Femur (tissue), 1 donor: ENCODE results near the gene PLD5.
"Not testable (repeated sequence)": the region's sequence is repeated elsewhere in the genome, so short reads cannot be mapped to it uniquely, and the experiment has no call there.

Experiments used
- DNase-seq: peaks from one replicate; pipeline ENCODE4 v3.0.0-alpha.2; 2017

Gene PLD5

GRCh38 chr1:242264419-242264818, 260.1 kb downstream of the PLD5 start:
- DNase-seq: not testable (repeated sequence)

- DNase-seq: no peak
Observed at GRCh38 chr1:242245255-242245654, 279.2 kb downstream of the PLD5 start.

- no peak for DNase-seq
Observed at GRCh38 chr1:242243472-242243871, 281.0 kb downstream of the PLD5 start.

- DNase-seq: no peak
Observed at GRCh38 chr1:242242983-242243382, 281.5 kb downstream of the PLD5 start.

- DNase-seq: no peak
Observed at GRCh38 chr1:242241936-242242335, 282.6 kb downstream of the PLD5 start.

GRCh38 chr1:242240691-242241090, 283.8 kb downstream of the PLD5 start:
- no peak for DNase-seq

- DNase-seq: no peak
Observed at GRCh38 chr1:242240077-242240476, 284.4 kb downstream of the PLD5 start.

- no peak for DNase-seq
Observed at GRCh38 chr1:242239398-242239797, 285.1 kb downstream of the PLD5 start.

- no peak for DNase-seq
Observed at GRCh38 chr1:242237051-242237450, 287.4 kb downstream of the PLD5 start.

GRCh38 chr1:242228991-242229390, 295.5 kb downstream of the PLD5 start:
- no peak for DNase-seq

- no peak for DNase-seq
Observed at GRCh38 chr1:242225767-242226573, 298.5 kb downstream of the PLD5 start.

- not testable (repeated sequence) for DNase-seq
Observed at GRCh38 chr1:242224878-242225766, 299.4 kb downstream of the PLD5 start.

- DNase-seq: no peak
Observed at GRCh38 chr1:242224461-242224860, 300.0 kb downstream of the PLD5 start.

GRCh38 chr1:242219905-242220304, 304.6 kb downstream of the PLD5 start:
- DNase-seq: no peak

GRCh38 chr1:242219298-242219901, 305.1 kb downstream of the PLD5 start:
- no peak for DNase-seq

- DNase-seq: no peak
Observed at GRCh38 chr1:242216368-242216767, 308.1 kb downstream of the PLD5 start.

- not testable (repeated sequence) for DNase-seq
Observed at GRCh38 chr1:242214455-242214854, 310.0 kb downstream of the PLD5 start.

GRCh38 chr1:242212961-242213360, 311.5 kb downstream of the PLD5 start:
- DNase-seq: not testable (repeated sequence)

- no peak for DNase-seq
Observed at GRCh38 chr1:242212401-242212800, 312.1 kb downstream of the PLD5 start.

GRCh38 chr1:242211254-242212022, 313.1 kb downstream of the PLD5 start:
- DNase-seq: no peak

- not testable (repeated sequence) for DNase-seq
Observed at GRCh38 chr1:242210316-242210715, 314.2 kb downstream of the PLD5 start.

GRCh38 chr1:242209063-242209462, 315.4 kb downstream of the PLD5 start:
- DNase-seq: no peak

GRCh38 chr1:242208021-242208420, 316.5 kb downstream of the PLD5 start:
- no peak for DNase-seq
